GM18520 (cell line): ENCODE results near the gene DET1.
"Not testable (repeated sequence)": the region's sequence is repeated elsewhere in the genome, so short reads cannot be mapped to it uniquely, and the experiment has no call there.

Source experiments
- ATAC-seq: cut with Tn5 transposase; IDR thresholded peaks from one replicate; pipeline ENCODE4 v1.9.1; 2021; ENCODE audit not compliant: unreplicated experiment

DET1 gene

GRCh38 chr15:88546248-88547129 is at the start of gene DET1:
DET1 (minus strand) TSS chr15:88546681; CDS start chr15:88531705, 14,976 bp downstream.
- peak; percentile 98 for ATAC-seq

- no peak for ATAC-seq
These were observed 44.9 kb upstream of the DET1 start for GRCh38 chr15:88591384-88591783.

- ATAC-seq = no peak
These were observed 44.3 kb upstream of the DET1 start for GRCh38 chr15:88590759-88591158.

DNA sequence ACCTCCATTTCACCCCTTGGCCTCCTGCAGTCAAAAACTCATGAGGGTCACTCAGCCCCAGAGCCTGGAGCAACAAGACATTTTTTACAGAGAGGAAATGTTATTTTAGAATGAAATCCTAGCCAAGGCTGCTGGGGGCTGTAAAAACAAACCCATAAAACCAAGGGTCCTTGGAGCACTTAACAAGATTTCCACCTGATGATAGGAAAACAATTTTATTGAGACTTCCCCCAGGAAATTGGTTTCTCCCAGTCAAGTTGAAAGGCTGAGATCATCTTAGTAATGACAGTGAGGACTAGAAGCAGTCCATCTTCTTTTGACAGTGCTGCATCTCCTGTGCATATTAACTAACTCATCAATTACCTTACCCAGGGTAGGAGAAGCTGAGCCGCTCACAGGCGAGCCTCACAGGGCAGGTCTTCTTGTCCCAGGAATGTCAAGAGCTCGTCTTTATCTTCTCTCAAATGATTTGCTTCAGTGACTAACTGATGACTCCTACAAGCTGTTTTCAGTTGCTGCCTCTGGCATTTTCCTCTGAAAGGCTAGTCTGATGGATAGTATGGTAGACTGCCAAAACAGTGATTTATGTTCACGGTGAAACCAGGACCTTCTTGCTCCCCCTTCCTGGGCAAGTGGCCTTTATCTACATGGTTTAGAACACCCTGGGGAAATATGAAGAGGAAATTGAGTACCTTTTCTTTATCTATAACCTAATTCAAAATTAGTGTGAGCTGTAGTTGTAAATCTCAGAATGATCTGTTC is 40.1 kb upstream of the DET1 start:
- ATAC-seq = no peak

- no peak for ATAC-seq
These were observed 34.1 kb upstream of the DET1 start for GRCh38 chr15:88580532-88580931.

DNA sequence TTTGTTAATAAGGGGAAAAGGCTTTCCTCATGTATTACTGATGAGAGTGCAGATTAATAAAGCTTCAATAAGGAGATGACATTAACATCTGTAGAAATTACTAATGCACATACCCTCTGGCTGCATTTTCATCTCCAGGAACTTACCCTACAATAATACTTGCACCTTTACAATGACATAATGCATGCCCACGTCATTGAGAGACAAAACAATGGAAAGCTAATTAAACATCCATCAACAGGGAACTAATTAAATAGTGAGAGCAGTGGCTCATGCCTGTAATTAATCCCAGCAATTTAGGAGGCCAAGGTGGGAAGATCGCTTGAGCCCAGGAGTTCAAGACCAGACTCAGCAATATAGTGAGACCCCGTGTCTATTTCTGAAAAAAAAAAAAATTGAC is 32.8 kb upstream of the DET1 start:
- ATAC-seq = no peak

- ATAC-seq = no peak
These were observed 28.2 kb upstream of the DET1 start for GRCh38 chr15:88574655-88575054.

DNA sequence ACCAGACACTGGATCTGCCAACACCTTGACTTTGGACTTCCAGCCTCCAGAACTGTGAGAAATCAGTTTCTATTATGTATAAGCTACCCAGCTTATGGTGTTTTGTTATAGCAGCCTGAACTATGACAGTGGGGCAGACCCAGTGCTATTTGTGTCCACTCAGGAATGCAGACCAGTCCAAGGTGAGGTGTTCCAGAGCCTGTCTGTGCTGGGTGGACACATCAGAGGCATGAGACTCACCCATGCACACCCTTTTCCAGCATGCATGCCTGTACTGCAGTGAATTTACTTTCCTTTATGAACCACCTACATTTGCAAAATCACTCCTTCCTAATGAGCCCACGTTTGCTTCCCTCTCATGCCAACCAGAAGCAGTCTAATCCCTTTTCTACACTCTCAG is 27.6 kb upstream of the DET1 start:
- no peak for ATAC-seq

DNA sequence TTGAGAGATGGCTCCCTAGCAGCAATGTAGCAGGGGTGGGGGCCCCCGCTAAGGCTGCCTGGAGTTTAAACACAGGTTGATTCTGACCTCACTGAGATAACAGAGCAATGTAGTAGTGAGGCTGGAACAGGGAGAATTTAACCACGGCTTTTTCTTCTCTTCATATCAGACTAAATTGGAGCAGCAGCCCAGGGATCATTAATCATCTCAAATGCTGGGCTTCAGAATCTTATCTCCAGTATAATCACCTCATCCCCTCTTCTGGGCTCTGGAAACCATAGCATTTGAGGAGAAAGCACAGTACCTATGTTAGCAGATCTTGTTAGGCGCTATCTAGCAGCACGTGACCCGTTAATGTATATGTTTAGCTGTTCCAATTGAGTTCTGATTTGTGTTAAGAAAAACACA is 25.4 kb upstream of the DET1 start:
- no peak for ATAC-seq

DNA sequence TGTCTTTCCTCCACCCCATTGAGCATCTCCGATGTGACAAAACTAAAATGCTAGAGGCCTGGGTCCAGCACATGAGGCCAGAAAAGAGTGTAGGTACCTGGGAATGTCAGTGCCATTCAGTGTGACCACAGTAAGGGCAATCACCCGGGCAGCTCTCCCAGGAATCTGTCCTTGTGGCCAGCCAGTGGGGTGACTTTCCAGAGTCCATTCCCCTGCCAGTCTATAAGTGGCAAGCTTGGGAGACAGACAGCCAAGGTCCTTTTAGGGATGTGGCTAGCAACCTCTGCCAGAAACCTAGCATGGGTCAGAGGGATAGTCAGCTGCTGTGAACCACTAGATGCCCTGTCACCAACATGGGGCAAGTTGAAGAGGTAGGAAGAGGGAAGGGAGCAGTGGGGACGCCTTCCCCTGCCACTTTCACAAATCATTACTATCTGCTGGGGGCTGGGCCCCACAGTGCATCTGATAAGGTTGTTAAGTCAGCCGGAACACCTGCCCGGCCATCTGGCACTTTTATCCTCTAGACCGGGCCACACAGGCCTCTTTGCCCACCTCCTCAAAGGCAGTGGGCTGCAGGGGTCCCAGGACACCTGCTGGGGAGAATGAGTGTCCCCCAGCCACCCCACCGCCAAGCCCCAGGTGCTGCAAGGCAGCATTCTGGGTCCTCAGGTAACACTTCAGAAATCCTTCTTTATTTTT is 24.8 kb upstream of the DET1 start:
- no peak for ATAC-seq

GRCh38 chr15:88568589-88568988 is 22.1 kb upstream of the DET1 start:
- no peak for ATAC-seq

GRCh38 chr15:88564741-88565140 is 18.3 kb upstream of the DET1 start:
- ATAC-seq = no peak

DNA sequence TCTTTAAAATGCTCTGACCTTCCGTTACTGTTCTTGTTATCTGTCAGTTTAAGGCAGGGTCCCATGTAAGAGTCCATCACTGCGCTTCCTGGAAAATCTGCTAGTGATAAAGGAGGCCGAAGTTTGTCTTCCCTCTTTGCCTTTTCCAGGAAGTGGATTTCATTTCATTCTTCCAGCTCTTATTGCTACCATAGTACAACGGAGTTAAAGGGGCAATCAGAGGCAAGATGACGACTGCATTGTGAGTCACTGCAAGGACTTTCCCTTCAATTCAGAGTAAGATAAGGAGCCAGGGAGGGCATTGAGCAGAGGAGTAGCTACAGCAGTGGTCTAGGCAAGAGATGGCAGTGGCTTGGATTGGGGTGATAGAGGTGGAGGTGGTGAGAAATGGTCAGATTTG is 17.2 kb upstream of the DET1 start:
- ATAC-seq = no peak

GRCh38 chr15:88559565-88559964 is 13.1 kb upstream of the DET1 start:
- not testable (repeated sequence) for ATAC-seq

GRCh38 chr15:88558026-88558425 is 11.5 kb upstream of the DET1 start:
- ATAC-seq = not testable (repeated sequence)

DNA sequence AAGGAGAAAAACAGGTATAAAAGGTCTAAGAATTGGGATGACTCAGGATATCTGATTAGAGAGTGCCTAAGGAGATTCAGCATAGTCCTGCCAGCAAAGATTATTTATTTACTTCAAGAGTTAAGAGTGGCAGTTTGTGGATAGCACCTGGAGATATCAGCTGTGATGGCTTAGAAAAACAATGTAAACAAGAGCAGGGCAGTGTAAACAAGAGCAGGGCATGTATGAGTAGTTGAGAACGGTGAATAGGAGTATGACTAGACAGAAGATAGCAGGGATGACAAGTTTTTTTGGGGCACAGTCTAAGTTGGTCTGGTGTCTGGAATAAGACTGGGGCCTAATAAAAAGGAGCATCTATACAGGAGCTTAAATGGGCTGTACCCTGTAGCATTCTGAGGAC is 1.5 kb upstream of the DET1 start:
- ATAC-seq = not testable (repeated sequence)

DNA sequence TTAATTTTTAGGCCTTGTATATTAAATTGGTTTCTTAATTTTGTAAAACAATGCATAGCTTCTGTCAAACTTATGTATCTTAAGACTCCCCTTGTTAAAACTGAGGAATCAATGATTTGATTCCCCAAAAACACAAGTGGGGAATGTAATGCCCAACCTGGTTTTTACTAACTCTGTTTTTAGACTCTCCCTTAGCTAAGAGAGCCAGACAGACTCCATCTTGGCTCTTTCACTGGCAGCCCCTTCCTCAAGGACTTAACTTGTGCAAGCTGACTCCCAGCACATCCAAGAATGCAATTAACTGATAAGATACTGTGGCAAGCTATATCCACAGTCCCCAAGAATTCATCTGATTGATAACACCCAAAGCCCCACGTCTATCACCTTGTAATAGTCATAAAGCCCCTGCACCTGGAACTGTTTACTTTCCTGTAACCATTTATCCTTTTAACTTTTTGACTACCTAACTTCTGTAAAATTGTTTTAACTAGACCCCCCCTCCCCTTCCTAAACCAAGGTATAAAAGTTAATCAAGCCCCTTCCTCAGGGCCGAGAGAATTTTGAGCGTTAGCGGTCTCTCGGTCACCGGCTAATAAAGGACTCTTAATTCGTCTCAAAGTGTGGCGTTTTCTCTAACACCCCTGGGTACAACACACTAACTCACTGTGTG is 768 bp downstream of the DET1 start:
- ATAC-seq = not testable (repeated sequence)

DNA sequence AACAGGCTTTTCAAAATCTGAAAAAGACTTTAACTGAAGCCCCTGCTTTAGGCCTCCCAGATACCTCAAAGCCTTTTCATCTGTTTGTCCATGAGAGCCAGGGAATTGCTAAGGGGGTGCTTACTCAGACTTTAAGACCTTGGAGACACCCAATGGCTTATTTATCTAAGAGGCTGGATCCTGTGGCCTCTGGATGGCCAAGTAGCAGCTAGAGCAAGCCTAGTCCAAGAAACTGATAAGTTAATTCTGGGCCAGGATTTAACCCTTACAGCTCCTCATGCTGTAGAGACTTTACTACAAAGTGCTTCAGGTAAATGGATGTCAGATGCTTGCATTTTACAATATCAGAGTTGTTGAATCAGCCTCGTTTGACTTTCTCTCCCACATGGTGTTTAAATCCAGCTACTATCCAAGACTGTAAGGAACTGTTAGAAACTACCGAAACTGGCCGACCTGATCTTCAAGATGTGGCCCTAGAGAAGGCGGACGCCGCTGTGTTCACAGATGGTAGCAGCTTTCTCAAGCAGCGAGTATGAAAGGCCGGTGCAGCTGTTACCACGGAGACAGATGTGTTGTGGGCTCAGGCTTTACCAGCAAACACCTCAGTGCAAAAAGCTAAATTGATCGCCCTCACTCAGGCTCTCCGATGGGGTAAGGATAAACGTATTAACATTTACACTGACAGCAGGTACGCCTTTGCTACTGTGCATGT is 3.3 kb downstream of the DET1 start:
- no peak for ATAC-seq

DNA sequence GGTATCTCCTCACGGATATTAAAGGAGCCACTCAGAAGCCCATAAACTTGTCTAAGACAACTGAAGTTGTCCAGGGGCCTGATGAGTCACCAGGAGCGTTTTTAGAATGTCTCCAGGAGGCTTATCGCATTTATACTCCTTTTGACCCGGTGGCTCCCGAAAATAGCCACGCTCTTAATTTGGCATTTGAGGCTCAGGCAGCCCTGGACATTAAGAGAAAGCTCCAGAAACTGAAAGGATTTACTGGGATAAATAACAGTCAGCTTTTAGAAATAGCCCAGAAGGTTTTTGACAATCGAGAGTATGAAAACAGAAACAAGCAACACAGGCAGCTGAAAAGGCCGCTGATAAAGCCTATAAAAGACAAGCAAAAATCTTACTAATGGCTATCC is 4.1 kb downstream of the DET1 start:
- no peak for ATAC-seq

GRCh38 chr15:88541709-88542341 is 4.7 kb downstream of the DET1 start:
- ATAC-seq = no peak
